ENCODE results near the gene MUCL1.

DNA sequence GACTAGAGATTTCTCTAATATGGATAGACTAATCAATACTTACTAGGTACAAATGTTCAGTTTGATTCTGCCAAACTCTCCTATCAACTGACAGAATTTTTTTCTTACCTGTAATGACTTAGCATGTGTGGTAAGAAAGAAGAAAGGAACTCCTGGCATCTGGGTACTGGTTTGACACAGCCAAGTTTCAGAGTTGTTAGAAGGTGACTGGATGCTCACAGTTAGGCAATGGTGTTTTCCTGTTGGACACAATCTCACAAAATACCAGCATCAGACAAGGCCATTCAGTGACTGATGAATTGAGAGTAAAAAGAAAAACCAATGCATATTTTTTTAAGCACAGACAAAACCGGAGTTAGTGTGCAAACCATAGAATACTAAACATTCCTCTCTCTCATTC, 4.2 kb downstream of the MUCL1 start:
- TF ChIP-seq, protein P1, sequence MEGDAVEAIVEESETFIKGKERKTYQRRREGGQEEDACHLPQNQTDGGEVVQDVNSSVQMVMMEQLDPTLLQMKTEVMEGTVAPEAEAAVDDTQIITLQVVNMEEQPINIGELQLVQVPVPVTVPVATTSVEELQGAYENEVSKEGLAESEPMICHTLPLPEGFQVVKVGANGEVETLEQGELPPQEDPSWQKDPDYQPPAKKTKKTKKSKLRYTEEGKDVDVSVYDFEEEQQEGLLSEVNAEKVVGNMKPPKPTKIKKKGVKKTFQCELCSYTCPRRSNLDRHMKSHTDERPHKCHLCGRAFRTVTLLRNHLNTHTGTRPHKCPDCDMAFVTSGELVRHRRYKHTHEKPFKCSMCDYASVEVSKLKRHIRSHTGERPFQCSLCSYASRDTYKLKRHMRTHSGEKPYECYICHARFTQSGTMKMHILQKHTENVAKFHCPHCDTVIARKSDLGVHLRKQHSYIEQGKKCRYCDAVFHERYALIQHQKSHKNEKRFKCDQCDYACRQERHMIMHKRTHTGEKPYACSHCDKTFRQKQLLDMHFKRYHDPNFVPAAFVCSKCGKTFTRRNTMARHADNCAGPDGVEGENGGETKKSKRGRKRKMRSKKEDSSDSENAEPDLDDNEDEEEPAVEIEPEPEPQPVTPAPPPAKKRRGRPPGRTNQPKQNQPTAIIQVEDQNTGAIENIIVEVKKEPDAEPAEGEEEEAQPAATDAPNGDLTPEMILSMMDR (IDR thresholded peaks at IDR 0.05), result no peak
- TF ChIP-seq EZH2 (IDR thresholded peaks at IDR 0.05; ENCODE audit: borderline replicate concordance, insufficient read depth, low read depth, low read length, poor library complexity, severe bottlenecking), result no peak

Measured in B cell (primary cell).